Measurements from ENCODE around the gene FHOD3.
"Not testable (repeated sequence)": the region's sequence is repeated elsewhere in the genome, so short reads cannot be mapped to it uniquely, and the experiment has no call there.

Gene FHOD3

GRCh38 chr18:36759167-36759776, 461.8 kb downstream of the FHOD3 start:
- no peaks in the 10 kb centered on the region for H3K27me3 Mint-ChIP-seq (ENCODE audit: low read depth, poor library complexity)
- H3K27ac Mint-ChIP-seq: peak overlapping the region; percentile 23
- peaks cover 14% of the 10 kb centered on the region for H3K4me1 Mint-ChIP-seq
- peaks cover 24% of the 10 kb centered on the region for H3K36me3 Mint-ChIP-seq (ENCODE audit: low read depth)
- no peak overlapping the region for H3K4me3 Mint-ChIP-seq
- TF ChIP-seq CTCF (IDR thresholded peaks at IDR 0.05): no peak
- peak; percentile 14 for DNase-seq
- no peaks in the 10 kb centered on the region for H3K9me3 Mint-ChIP-seq

DNA sequence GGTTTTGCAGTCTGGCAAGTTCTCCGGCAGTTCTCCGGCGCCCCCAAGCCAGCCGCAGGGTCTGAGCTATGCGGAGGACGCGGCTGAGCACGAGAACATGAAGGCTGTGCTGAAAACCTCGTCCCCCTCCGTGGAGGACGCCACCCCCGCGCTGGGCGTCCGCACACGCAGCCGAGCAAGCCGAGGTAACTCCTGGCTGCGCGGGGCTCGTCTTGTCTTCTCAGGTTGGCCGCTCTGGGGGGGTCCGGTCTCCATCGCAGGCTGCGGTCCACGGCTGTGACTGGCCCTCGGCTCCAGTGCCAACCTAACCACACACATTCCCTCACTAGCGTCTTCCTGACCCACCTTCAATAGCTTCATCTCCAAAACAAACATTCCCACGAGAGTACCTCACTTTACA, 463.1 kb downstream of the FHOD3 start:
- DNase-seq: no peak
- H3K9me3 Mint-ChIP-seq: no peaks in the 10 kb centered on the region
- H3K36me3 Mint-ChIP-seq (ENCODE audit: low read depth): peaks cover 20% of the 10 kb centered on the region
- no peaks in the 10 kb centered on the region for H3K27me3 Mint-ChIP-seq (ENCODE audit: low read depth, poor library complexity)
- no peak overlapping the region for H3K27ac Mint-ChIP-seq
- TF ChIP-seq CTCF (IDR thresholded peaks at IDR 0.05): no peak
- H3K4me1 Mint-ChIP-seq: peaks cover 14% of the 10 kb centered on the region
- H3K4me3 Mint-ChIP-seq: no peak overlapping the region

GRCh38 chr18:36761186-36761698, 463.7 kb downstream of the FHOD3 start:
- H3K36me3 Mint-ChIP-seq (ENCODE audit: low read depth): peaks cover 20% of the 10 kb centered on the region
- peaks cover 14% of the 10 kb centered on the region for H3K4me1 Mint-ChIP-seq
- no peak overlapping the region for H3K4me3 Mint-ChIP-seq
- H3K27ac Mint-ChIP-seq: no peak overlapping the region
- no peak for DNase-seq
- no peaks in the 10 kb centered on the region for H3K27me3 Mint-ChIP-seq (ENCODE audit: low read depth, poor library complexity)
- no peaks in the 10 kb centered on the region for H3K9me3 Mint-ChIP-seq
- TF ChIP-seq CTCF (IDR thresholded peaks at IDR 0.05): no peak

GRCh38 chr18:36762074-36762473, 464.6 kb downstream of the FHOD3 start:
- H3K4me3 Mint-ChIP-seq: no peak overlapping the region
- no peaks in the 10 kb centered on the region for H3K9me3 Mint-ChIP-seq
- peaks cover 20% of the 10 kb centered on the region for H3K36me3 Mint-ChIP-seq (ENCODE audit: low read depth)
- no peak for TF ChIP-seq CTCF (IDR thresholded peaks at IDR 0.05)
- H3K27ac Mint-ChIP-seq: no peak overlapping the region
- peaks cover 14% of the 10 kb centered on the region for H3K4me1 Mint-ChIP-seq
- H3K27me3 Mint-ChIP-seq (ENCODE audit: low read depth, poor library complexity): no peaks in the 10 kb centered on the region
- no peak for DNase-seq

DNA sequence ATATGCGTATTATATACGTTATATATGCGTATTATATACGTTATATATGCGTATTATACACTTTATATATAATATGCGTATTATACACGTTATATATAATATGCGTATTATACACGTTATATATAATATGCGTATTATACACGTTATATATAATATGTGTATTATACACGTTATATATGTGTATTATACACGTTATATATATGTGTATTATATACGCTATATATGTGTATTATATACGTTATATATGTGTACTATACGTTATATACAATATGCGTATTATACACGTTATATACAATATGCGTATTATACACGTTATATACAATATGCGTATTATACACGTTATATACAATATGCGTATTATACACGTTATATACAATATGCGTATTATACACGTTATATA, 465.5 kb downstream of the FHOD3 start:
- Mint-ChIP-seq H3K36me3 (ENCODE audit: low read depth) (peaks cover 20% of the 10 kb centered on the region), H3K4me1 (peaks cover 14% of the 10 kb centered on the region)
- not testable (repeated sequence) for DNase-seq; H3K27me3 Mint-ChIP-seq (ENCODE audit: low read depth, poor library complexity); H3K4me3 Mint-ChIP-seq; H3K27ac Mint-ChIP-seq; H3K9me3 Mint-ChIP-seq

- Mint-ChIP-seq H3K36me3 (ENCODE audit: low read depth) (peaks cover 12% of the 10 kb centered on the region), H3K27me3 (ENCODE audit: low read depth, poor library complexity) (no peaks in the 10 kb centered on the region), H3K27ac (no peak overlapping the region), H3K9me3 (no peaks in the 10 kb centered on the region), H3K4me1 (peaks cover under 1% of the 10 kb centered on the region), H3K4me3 (no peak overlapping the region)
- DNase-seq: no peak
- TF ChIP-seq CTCF (IDR thresholded peaks at IDR 0.05): no peak
These were observed 469.3 kb downstream of the FHOD3 start for GRCh38 chr18:36766836-36767235.

Measured in nephron progenitor cell (in vitro differentiated cells).